ENCODE data around the gene NANOG. TPM values are rescaled to one million over a fixed set of nuclear protein-coding genes. Genes with fewer than 3 reads are reported as not detected.

Gene NANOG
- total and polyA plus RNA-seq, 2 of the 8 experiments (the other 6 are each of a cell fraction or from before 2014, with no cell fraction given), result 53.7 to 231 TPM

DNA sequence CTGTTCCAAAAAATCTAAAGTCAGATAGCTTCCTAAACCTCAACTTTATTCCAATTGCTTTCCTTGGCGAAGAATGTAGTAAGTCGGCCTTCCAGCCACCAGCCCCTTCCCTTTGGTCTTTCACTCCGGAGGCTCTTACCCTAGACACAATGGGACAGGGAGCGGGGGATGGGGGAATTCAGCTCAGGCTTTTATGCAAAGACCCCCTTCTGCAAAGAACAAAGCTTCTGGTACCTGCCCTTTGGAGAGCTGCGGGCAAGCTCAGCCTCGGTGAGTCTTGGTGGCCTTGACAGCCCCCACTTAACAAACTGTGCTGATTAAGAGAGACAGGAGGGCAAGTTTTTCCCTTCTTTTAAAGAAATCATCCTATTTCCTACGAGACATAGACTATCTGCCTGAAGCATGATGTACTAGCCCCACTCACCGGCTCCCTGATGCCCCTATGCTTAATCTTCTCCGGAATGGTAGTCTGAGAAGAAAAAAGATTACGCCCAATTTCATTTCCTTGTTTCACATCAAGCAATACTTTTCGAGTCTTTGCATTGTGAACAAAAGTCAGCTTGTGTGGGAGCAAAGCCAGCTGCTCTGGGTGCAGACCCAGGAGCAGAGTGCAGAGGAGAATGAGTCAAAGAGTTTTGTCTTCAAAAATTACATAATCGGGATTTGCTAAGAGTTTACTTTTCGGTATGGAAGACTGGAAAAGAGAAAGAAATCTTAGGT lies 1.5 kb upstream of the NANOG start (continued):
- TF ChIP-seq RNF2 (IDR thresholded peaks at IDR 0.05; ENCODE audit: borderline replicate concordance, low read depth, low read length, missing control alignments, poor library complexity, severe bottlenecking), result no peak

All from H1 (cell line).